Effector CD4-positive, alpha-beta T cell (primary cell): Measurements from ENCODE around the gene MYLK.

ENCODE experiments used
- DNase-seq: peaks from one replicate; pipeline ENCODE4 v3.0.0-alpha.2; 2020

MYLK gene

GRCh38 chr3:123818324-123818920 is 65.7 kb downstream of the MYLK start:
- no peak for DNase-seq

GRCh38 chr3:123817413-123817812 is 66.7 kb downstream of the MYLK start:
- no peak for DNase-seq

- no peak for DNase-seq
These were observed 67.4 kb downstream of the MYLK start for GRCh38 chr3:123816673-123817207.

GRCh38 chr3:123815981-123816380 is 68.2 kb downstream of the MYLK start:
- no peak for DNase-seq

- DNase-seq: no peak
These were observed 70.3 kb downstream of the MYLK start for GRCh38 chr3:123813876-123814275.

GRCh38 chr3:123809597-123809996 is 74.5 kb downstream of the MYLK start:
- DNase-seq: no peak

- no peak for DNase-seq
These were observed 75.3 kb downstream of the MYLK start for GRCh38 chr3:123808812-123809211.

GRCh38 chr3:123807820-123808219 is 76.3 kb downstream of the MYLK start:
- no peak for DNase-seq

GRCh38 chr3:123805504-123805903 is 78.6 kb downstream of the MYLK start:
- no peak for DNase-seq

GRCh38 chr3:123805101-123805500 is 79.0 kb downstream of the MYLK start:
- DNase-seq: no peak

GRCh38 chr3:123804676-123805075 is 79.5 kb downstream of the MYLK start:
- no peak for DNase-seq

- no peak for DNase-seq
These were observed 80.6 kb downstream of the MYLK start for GRCh38 chr3:123803521-123803920.

GRCh38 chr3:123802007-123802625 is 82.0 kb downstream of the MYLK start:
- DNase-seq: no peak

- no peak for DNase-seq
These were observed 82.7 kb downstream of the MYLK start for GRCh38 chr3:123801474-123801873.

GRCh38 chr3:123800362-123800682 is 83.8 kb downstream of the MYLK start:
- no peak for DNase-seq

GRCh38 chr3:123799544-123800361 is 84.4 kb downstream of the MYLK start:
- no peak for DNase-seq

- DNase-seq: no peak
These were observed 85.6 kb downstream of the MYLK start for GRCh38 chr3:123798550-123798949.

- DNase-seq: no peak
These were observed 88.5 kb downstream of the MYLK start for GRCh38 chr3:123795471-123796251.

- DNase-seq: no peak
These were observed 90.7 kb downstream of the MYLK start for GRCh38 chr3:123793425-123793824.

- DNase-seq: no peak
These were observed 91.5 kb downstream of the MYLK start for GRCh38 chr3:123792473-123793201.

GRCh38 chr3:123791898-123792297 is 92.2 kb downstream of the MYLK start:
- DNase-seq: no peak

GRCh38 chr3:123791417-123791816 is 92.7 kb downstream of the MYLK start:
- DNase-seq: no peak

- DNase-seq: no peak
These were observed 93.1 kb downstream of the MYLK start for GRCh38 chr3:123791073-123791370.
